Measurements from ENCODE around the gene ITGA1. TPM values are rescaled to one million over a fixed set of nuclear protein-coding genes. Genes with fewer than 3 reads are reported as not detected.
A peak's percentile ranks its signal among the peaks of the same experiment; 100 is the strongest.

Gene ITGA1
- total and polyA plus RNA-seq, 4 donors: 24.2 to 187 (median 48.5) TPM

DNA sequence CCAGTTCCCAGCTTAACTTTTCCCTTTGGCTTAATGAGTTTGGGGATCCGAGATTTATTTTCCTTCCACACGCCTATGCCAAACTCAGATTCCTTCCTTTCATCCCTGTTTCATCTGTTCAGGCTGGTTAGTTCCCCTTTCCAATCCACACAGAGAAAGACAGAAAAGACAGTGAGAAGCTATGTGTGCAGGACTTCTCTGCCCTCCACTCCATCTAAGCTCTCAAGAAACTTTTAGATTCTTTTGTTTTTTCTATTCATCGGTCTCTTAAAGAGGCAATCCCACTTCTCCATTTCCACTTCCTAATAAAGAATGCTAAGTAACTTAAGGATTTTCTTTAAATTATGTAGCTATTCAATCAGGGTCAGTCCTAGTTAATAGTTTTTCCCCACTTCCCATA lies 11.2 kb downstream of the ITGA1 start:
- H3K27me3 ChIP-seq (ENCODE audit: control insufficient read depth in 4 of 4, insufficient read depth in 4 of 4, low read length in 3 of 4): no peaks in the 10 kb centered on the region
- no peaks in the 10 kb centered on the region for H3K9me3 ChIP-seq (ENCODE audit: control insufficient read depth in 4 of 4, low read length in 3 of 4)
- peaks cover 11 to 59% (median 42%) of the 10 kb centered on the region in 4 donors for H3K4me1 ChIP-seq (ENCODE audit: control insufficient read depth in 4 of 4, insufficient read depth in 4 of 4, low read length in 3 of 4)
- H3K27ac ChIP-seq (ENCODE audit: low read depth in 1 of 2, low read length in 2 of 2): peak overlapping the region; percentile 75 to 94
- no peak for TF ChIP-seq RXRA (IDR thresholded peaks at IDR 0.05)
- TF ChIP-seq TAF1 (conservative IDR thresholded peaks at IDR 0.05): no peak
- TF ChIP-seq FOXA2 (IDR thresholded peaks at IDR 0.05): no peak
- peaks cover 0 to 3% (median 0%) of the 10 kb centered on the region in 4 donors for H3K36me3 ChIP-seq (ENCODE audit: control insufficient read depth in 4 of 4, insufficient read depth in 3 of 4, low read depth in 1 of 4, low read length in 3 of 4)
- WGBS: 8% methylated on average over 3 of the region's 3 CpGs
- H3K9ac ChIP-seq (ENCODE audit: low read depth in 1 of 2, low read length in 2 of 2): peak overlapping the region; percentile 75 to 94
- peak overlapping the region; percentile 66 to 92 (median 73) for H3K4me3 ChIP-seq (ENCODE audit: low read depth in 1 of 3, low read length in 3 of 3)
- no peak for DNase-seq (ENCODE audit: low spot score)

DNA sequence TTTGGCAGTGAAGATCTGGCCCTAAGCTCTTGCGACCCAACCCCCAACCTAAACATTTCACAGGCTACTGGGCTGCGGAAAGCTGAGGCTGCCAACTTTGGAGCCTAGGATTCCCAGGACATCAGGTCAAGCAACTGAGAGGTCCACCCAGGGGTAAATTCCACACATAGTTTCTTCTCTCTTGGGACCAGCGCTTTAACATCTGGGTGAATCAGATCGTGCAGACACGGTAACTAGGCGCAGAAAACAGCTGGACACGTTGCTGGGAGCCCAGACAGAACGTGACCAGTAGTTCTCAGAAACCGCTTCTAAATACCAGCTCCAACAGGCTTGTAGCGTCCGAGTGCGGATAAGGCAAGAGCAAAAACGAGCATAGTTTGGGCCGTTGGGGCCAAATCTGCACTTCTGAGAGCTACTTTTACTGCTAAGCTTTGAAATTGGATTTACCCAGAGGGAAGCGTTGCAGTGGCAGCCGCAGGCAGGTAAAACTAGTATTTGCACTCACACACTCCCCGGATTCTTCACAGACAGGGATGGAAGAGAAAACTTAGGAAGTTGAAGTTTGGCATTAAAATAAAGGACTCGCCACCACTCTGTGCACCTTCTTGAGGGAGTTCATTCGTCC lies 11.8 kb downstream of the ITGA1 start:
- WGBS: under 1% methylated on average over 19 of the region's 19 CpGs
- Histone ChIP-seq H3K27me3 (ENCODE audit: control insufficient read depth in 4 of 4, insufficient read depth in 4 of 4, low read length in 3 of 4) (no peaks in the 10 kb centered on the region), H3K27ac (ENCODE audit: low read depth in 1 of 2, low read length in 2 of 2) (peak overlapping the region; percentile 75 to 94), H3K4me3 (ENCODE audit: low read depth in 1 of 3, low read length in 3 of 3) (peak overlapping the region; percentile 66 to 92 (median 73)), H3K4me1 (ENCODE audit: control insufficient read depth in 4 of 4, insufficient read depth in 4 of 4, low read length in 3 of 4) (peaks cover 11 to 61% (median 42%) of the 10 kb centered on the region in 4 donors), H3K9ac (ENCODE audit: low read depth in 1 of 2, low read length in 2 of 2) (peak overlapping the region; percentile 75 to 94), H3K36me3 (ENCODE audit: control insufficient read depth in 4 of 4, insufficient read depth in 3 of 4, low read depth in 1 of 4, low read length in 3 of 4) (peaks cover 0 to 3% (median 0%) of the 10 kb centered on the region in 4 donors), H3K9me3 (ENCODE audit: control insufficient read depth in 4 of 4, low read length in 3 of 4) (no peaks in the 10 kb centered on the region)
- TF ChIP-seq SP1 (IDR thresholded peaks at IDR 0.05) (peak; percentile 43), TAF1 (conservative IDR thresholded peaks at IDR 0.05) (no peak), JUND (IDR thresholded peaks at IDR 0.05) (peak; percentile 12 to 53), RXRA (IDR thresholded peaks at IDR 0.05) (peak; percentile 46 to 55), REST (IDR thresholded peaks at IDR 0.05) (peak; percentile 32), EGR1 (IDR thresholded peaks at IDR 0.05; ENCODE audit: low read depth in 2 of 2) (no peak), HNF4A (conservative IDR thresholded peaks at IDR 0.05) (peak; percentile 32 to 44), MAX (IDR thresholded peaks at IDR 0.05) (no peak), YY1 (IDR thresholded peaks at IDR 0.05) (no peak), CTCF (IDR thresholded peaks at IDR 0.05; ENCODE audit: low read depth, low read length, missing input control) (no peak), RAD21 (IDR thresholded peaks at IDR 0.05) (peak in 1 of 2 donors; percentile 50), GABPA (IDR thresholded peaks at IDR 0.05 in 1 of 2, conservative IDR thresholded peaks at IDR 0.05 in 1 of 2) (no peak), ZBTB33 (IDR thresholded peaks at IDR 0.05) (no peak), HNF4G (IDR thresholded peaks at IDR 0.05) (no peak), NR2F2 (IDR thresholded peaks at IDR 0.05) (peak; percentile 75), FOXA1 (IDR thresholded peaks at IDR 0.05) (no peak), FOXA2 (IDR thresholded peaks at IDR 0.05) (no peak)
- TF ChIP-seq, protein P1, sequence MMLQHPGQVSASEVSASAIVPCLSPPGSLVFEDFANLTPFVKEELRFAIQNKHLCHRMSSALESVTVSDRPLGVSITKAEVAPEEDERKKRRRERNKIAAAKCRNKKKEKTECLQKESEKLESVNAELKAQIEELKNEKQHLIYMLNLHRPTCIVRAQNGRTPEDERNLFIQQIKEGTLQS (IDR thresholded peaks at IDR 0.05): no peak
- DNase-seq (ENCODE audit: low spot score): no peak

Data from liver (tissue), 9 donors.